SU-DHL-6 (cell line): ENCODE results near the gene MALSU1.

ENCODE experiments used
- H2AFZ ChIP-seq: fragments of 200-600 bp; sonication (generic); 2 replicates; pipeline ENCODE4 v1.6.1; 2014; ENCODE audit warnings: low read depth, mild to moderate bottlenecking, moderate library complexity, mixed read lengths, antibody characterized with exemption, low read length; ENCODE audit not compliant: severe bottlenecking
- H3F3A ChIP-seq: fragments of 200-600 bp; shearing (Covaris generic); 2 replicates; pipeline ENCODE4 v1.6.0; 2016; ENCODE audit warnings: antibody characterized with exemption, mild to moderate bottlenecking; ENCODE audit not compliant: insufficient read depth
- H3K27ac ChIP-seq: fragments of 200-600 bp; sonication (generic); 2 replicates; pipeline ENCODE4 v1.5.1; 2016; ENCODE audit warnings: low read depth, mild to moderate bottlenecking, low read length, moderate library complexity, mixed read lengths
- H3K27me3 ChIP-seq: fragments of 200-600 bp; sonication (generic), shearing (Covaris generic); 2 replicates; pipeline ENCODE4 v1.6.0; 2014; ENCODE audit warnings: mild to moderate bottlenecking, low read length
- H3K36me3 ChIP-seq: fragments of 200-600 bp; sonication (generic); 2 replicates; pipeline ENCODE4 v1.6.1; 2014; ENCODE audit warnings: mild to moderate bottlenecking, low read length, mixed read lengths
- H3K4me2 ChIP-seq: fragments of 300-600, 200-600 bp; shearing (Covaris generic), sonication (generic); 2 replicates; pipeline ENCODE4 v1.6.0; 2014; ENCODE audit warnings: low read length, low read depth, mild to moderate bottlenecking; ENCODE audit not compliant: poor library complexity, severe bottlenecking
- H3K4me3 ChIP-seq: fragments of 200-600 bp; sonication (generic); 2 replicates; pipeline ENCODE4 v1.5.1; 2014; ENCODE audit warnings: antibody characterized with exemption, low read length, mild to moderate bottlenecking, mixed read lengths; ENCODE audit not compliant: insufficient read depth, poor library complexity, severe bottlenecking
- H3K79me2 ChIP-seq: fragments of 200-600 bp; sonication (generic); 2 replicates; pipeline ENCODE4 v1.6.1; 2014; ENCODE audit warnings: mild to moderate bottlenecking, low read length, moderate library complexity; ENCODE audit not compliant: insufficient read depth
- H3K9ac ChIP-seq: fragments of 200-600 bp; sonication (generic); 2 replicates; pipeline ENCODE4 v1.7.0; 2014; ENCODE audit warnings: mild to moderate bottlenecking, low read length
- H3K9me2 ChIP-seq: fragments of 200-600 bp; sonication (generic); replicated peaks from 2 replicates; pipeline ENCODE4 v1.6.1; 2014; ENCODE audit warnings: low read length; ENCODE audit not compliant: insufficient read depth
- H3K9me3 ChIP-seq: fragments of 200-600 bp; sonication (generic); 2 replicates; pipeline ENCODE4 v1.6.1; 2014; ENCODE audit warnings: low read length, mixed read lengths; ENCODE audit not compliant: insufficient read depth
- H4K20me1 ChIP-seq: fragments of 200-600 bp; sonication (generic); 2 replicates; pipeline ENCODE4 v1.6.1; 2014; ENCODE audit warnings: low read depth, mild to moderate bottlenecking, antibody characterized with exemption, low read length, moderate library complexity, mixed read lengths
- EZH2phosphoT487 ChIP-seq: fragments of 200-600 bp; sonication (generic), shearing (Covaris generic); conservative IDR thresholded peaks from 2 replicates; pipeline ENCODE4 v1.6.1; 2018; ENCODE audit warnings: mild to moderate bottlenecking, antibody characterized with exemption, low read length, moderate library complexity, mixed read lengths
- TF ChIP-seq, protein P1 (sequence below): fragments of 200-600 bp; sonication (generic); IDR thresholded peaks from one replicate; pipeline ENCODE4 v1.5.1; 2017; ENCODE audit warnings: antibody characterized with exemption, mild to moderate bottlenecking, low read length, moderate library complexity; ENCODE audit not compliant: insufficient read depth, poor library complexity, severe bottlenecking

The MALSU1 gene

DNA sequence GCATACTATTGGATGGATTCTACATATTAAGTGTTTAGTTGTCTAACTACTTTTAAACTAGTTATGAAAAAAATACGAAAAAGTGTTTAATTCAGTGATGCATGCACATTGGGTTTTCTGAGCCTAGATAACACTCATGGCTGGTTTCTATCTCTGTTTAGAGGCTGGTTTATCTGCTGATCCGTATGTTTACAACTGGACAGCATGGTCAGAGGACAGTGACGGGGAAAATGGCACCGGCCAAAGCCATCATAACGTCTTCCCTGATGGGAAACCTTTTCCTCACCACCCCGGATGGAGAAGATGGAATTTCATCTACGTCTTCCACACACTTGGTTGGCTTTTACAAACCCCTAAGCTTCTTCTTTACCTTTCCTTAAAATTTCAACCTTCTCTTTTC is 42.4 kb upstream of the MALSU1 start:
- Histone ChIP-seq H3K27me3 (no peaks in the 10 kb centered on the region), H3K9me3 (no peaks in the 10 kb centered on the region), H3F3A (no peaks in the 10 kb centered on the region), H3K36me3 (no peaks in the 10 kb centered on the region), H3K4me2 (no peak overlapping the region), H3K27ac (no peak overlapping the region), H3K9ac (no peak overlapping the region), H3K79me2 (no peaks in the 10 kb centered on the region), H4K20me1 (no peaks in the 10 kb centered on the region), H3K4me3 (no peak overlapping the region), H3K9me2 (no peaks in the 10 kb centered on the region), H2AFZ (no peak overlapping the region)
- TF ChIP-seq, protein P1, sequence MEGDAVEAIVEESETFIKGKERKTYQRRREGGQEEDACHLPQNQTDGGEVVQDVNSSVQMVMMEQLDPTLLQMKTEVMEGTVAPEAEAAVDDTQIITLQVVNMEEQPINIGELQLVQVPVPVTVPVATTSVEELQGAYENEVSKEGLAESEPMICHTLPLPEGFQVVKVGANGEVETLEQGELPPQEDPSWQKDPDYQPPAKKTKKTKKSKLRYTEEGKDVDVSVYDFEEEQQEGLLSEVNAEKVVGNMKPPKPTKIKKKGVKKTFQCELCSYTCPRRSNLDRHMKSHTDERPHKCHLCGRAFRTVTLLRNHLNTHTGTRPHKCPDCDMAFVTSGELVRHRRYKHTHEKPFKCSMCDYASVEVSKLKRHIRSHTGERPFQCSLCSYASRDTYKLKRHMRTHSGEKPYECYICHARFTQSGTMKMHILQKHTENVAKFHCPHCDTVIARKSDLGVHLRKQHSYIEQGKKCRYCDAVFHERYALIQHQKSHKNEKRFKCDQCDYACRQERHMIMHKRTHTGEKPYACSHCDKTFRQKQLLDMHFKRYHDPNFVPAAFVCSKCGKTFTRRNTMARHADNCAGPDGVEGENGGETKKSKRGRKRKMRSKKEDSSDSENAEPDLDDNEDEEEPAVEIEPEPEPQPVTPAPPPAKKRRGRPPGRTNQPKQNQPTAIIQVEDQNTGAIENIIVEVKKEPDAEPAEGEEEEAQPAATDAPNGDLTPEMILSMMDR = no peak
- TF ChIP-seq EZH2phosphoT487 = no peak

DNA sequence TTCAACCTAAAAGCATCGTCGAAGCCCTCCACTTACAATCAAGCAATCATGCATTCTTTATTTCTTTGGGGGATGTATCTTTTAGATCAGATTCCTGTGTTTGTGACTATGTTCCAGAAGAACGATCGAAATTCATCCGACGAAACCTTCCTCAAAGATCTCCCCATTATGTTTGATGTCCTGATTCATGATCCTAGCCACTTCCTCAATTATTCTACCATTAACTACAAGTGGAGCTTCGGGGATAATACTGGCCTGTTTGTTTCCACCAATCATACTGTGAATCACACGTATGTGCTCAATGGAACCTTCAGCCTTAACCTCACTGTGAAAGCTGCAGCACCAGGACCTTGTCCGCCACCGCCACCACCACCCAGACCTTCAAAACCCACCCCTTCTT is 38.8 kb upstream of the MALSU1 start:
- TF ChIP-seq, protein P1 = no peak
- no peak for TF ChIP-seq EZH2phosphoT487
- H2AFZ ChIP-seq = no peak overlapping the region
- H3K27ac ChIP-seq = no peak overlapping the region
- no peaks in the 10 kb centered on the region for H3K9me3 ChIP-seq
- no peaks in the 10 kb centered on the region for H4K20me1 ChIP-seq
- H3K27me3 ChIP-seq = no peaks in the 10 kb centered on the region
- H3K79me2 ChIP-seq = no peaks in the 10 kb centered on the region
- 0 out of 2 replicates have a peak, but pooled peaks cover 3% of the 10 kb centered on the region for H3F3A ChIP-seq
- no peak overlapping the region for H3K4me3 ChIP-seq
- no peaks in the 10 kb centered on the region for H3K9me2 ChIP-seq
- H3K9ac ChIP-seq = no peak overlapping the region
- no peaks in the 10 kb centered on the region for H3K36me3 ChIP-seq
- no peak overlapping the region for H3K4me2 ChIP-seq

DNA sequence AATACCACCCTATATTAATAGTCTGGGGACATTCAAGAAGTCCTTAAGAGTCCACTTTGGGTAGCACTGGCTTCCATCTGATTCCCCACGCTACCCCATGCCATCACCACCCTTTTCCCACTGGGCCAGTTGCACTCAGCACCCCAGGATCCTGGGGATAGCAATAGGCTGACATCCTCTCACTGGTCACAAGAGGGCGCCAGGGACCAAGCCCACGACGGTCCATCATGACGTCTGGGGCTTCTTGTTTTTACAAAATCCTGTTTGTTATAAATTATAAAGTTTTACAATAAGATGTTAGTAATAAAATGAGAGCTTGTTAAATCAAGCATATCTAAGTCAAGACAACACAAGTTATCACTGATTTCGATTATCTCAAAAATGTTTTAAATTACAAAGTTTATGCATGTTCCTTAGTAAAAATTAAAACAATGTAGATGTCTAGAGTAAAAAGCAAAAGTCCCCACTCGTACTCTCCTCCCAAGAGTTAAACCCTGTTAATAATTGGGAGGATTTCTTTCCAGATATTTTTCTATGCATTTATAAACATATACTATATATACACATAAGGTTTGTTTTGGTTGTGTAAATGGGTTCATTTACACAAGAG is 37.2 kb upstream of the MALSU1 start:
- TF ChIP-seq, protein P1 = peak; percentile 99
- TF ChIP-seq EZH2phosphoT487 = no peak
- H3K27ac ChIP-seq = no peak overlapping the region
- H4K20me1 ChIP-seq = no peaks in the 10 kb centered on the region
- no peaks in the 10 kb centered on the region for H3K9me3 ChIP-seq
- H3K79me2 ChIP-seq = no peaks in the 10 kb centered on the region
- H3K9ac ChIP-seq = no peak overlapping the region
- H3K4me2 ChIP-seq = peak overlapping the region; percentile 33
- no peaks in the 10 kb centered on the region for H3K36me3 ChIP-seq
- H3K9me2 ChIP-seq = no peaks in the 10 kb centered on the region
- 0 out of 2 replicates have a peak, but pooled peaks cover 3% of the 10 kb centered on the region for H3F3A ChIP-seq
- H3K4me3 ChIP-seq = no peak overlapping the region
- peak overlapping the region; percentile 17 for H2AFZ ChIP-seq
- no peaks in the 10 kb centered on the region for H3K27me3 ChIP-seq
